ENCODE results near the gene WDFY4.

Gene WDFY4

DNA sequence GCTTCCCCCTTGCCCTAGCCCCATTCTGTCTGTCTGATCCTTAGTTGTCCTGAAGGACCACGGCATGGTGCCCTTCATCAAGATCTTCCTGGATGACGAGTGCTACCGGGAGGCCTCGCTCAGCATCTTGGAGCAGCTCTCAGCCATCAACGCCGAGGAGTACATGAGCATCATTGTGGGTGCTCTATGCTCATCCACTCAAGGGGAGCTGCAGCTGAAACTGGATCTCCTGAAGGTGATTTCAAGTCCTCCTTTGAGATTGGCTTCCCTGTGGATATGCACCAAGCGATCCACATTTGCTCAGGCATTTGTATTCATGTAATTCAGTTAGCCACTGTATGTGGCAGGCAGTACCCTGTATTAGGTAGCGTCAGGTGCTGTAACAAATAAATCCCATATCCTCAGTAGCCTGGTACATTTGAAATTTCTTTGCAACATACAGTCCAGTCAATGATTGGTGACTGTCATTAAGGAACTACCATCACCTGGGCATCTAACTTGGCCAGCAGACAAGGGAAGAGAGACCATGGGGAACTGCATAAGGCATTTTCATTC is 51.2 kb downstream of the WDFY4 start:
- no peaks in the 10 kb centered on the region for H3K36me3 ChIP-seq (ENCODE audit: control insufficient read depth, insufficient read depth, low read length)
- H3K27ac ChIP-seq = no peak overlapping the region
- H3K27me3 ChIP-seq (ENCODE audit: control insufficient read depth, insufficient read depth, low read length) = no peaks in the 10 kb centered on the region
- H3K4me3 ChIP-seq (ENCODE audit: low read depth, low read length) = no peak overlapping the region
- no peaks in the 10 kb centered on the region for H3K79me2 ChIP-seq
- TF ChIP-seq, protein P1, sequence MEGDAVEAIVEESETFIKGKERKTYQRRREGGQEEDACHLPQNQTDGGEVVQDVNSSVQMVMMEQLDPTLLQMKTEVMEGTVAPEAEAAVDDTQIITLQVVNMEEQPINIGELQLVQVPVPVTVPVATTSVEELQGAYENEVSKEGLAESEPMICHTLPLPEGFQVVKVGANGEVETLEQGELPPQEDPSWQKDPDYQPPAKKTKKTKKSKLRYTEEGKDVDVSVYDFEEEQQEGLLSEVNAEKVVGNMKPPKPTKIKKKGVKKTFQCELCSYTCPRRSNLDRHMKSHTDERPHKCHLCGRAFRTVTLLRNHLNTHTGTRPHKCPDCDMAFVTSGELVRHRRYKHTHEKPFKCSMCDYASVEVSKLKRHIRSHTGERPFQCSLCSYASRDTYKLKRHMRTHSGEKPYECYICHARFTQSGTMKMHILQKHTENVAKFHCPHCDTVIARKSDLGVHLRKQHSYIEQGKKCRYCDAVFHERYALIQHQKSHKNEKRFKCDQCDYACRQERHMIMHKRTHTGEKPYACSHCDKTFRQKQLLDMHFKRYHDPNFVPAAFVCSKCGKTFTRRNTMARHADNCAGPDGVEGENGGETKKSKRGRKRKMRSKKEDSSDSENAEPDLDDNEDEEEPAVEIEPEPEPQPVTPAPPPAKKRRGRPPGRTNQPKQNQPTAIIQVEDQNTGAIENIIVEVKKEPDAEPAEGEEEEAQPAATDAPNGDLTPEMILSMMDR (IDR thresholded peaks at IDR 0.05) = no peak
- no peaks in the 10 kb centered on the region for H3K4me1 ChIP-seq
- no peak overlapping the region for H3K9ac ChIP-seq
- no peaks in the 10 kb centered on the region for H3K9me3 ChIP-seq (ENCODE audit: control insufficient read depth, low read length)
- H3K4me2 ChIP-seq (ENCODE audit: low read length) = no peak overlapping the region
- no peak overlapping the region for H2AFZ ChIP-seq

DNA sequence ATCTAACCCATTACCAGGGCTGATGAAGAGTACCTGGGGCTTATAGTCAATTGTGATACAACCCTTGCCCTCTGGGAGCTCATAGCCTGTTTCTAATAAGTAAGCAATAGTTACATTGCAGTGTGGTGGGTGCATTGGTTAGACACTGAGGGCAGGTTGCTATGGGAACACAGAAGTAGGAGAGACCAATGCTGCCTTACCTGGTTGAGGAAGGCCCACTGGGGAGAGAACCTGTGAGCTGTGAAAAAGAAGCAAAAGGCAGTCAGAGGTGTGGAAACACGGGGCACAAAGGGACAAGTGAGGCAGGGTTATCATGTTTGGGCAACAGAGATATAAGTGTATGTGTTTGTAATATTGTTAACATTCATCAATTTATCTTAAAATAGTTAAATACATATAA is 51.9 kb downstream of the WDFY4 start:
- TF ChIP-seq, protein P1 (IDR thresholded peaks at IDR 0.05) = no peak
- no peaks in the 10 kb centered on the region for H3K79me2 ChIP-seq
- H3K9ac ChIP-seq = no peak overlapping the region
- no peaks in the 10 kb centered on the region for H3K9me3 ChIP-seq (ENCODE audit: control insufficient read depth, low read length)
- H3K27ac ChIP-seq = no peak overlapping the region
- no peak overlapping the region for H2AFZ ChIP-seq
- no peaks in the 10 kb centered on the region for H3K36me3 ChIP-seq (ENCODE audit: control insufficient read depth, insufficient read depth, low read length)
- no peak overlapping the region for H3K4me3 ChIP-seq (ENCODE audit: low read depth, low read length)
- H3K27me3 ChIP-seq (ENCODE audit: control insufficient read depth, insufficient read depth, low read length) = no peaks in the 10 kb centered on the region
- no peaks in the 10 kb centered on the region for H3K4me1 ChIP-seq
- no peak overlapping the region for H3K4me2 ChIP-seq (ENCODE audit: low read length)

GRCh38 chr10:48737886-48738285 is 53.2 kb downstream of the WDFY4 start:
- Histone ChIP-seq H3K36me3 (ENCODE audit: control insufficient read depth, insufficient read depth, low read length) (no peaks in the 10 kb centered on the region), H3K9ac (no peak overlapping the region)

GRCh38 chr10:48739170-48739569 is 54.5 kb downstream of the WDFY4 start:
- Histone ChIP-seq H3K27me3 (ENCODE audit: control insufficient read depth, insufficient read depth, low read length) (no peaks in the 10 kb centered on the region), H3K9me3 (ENCODE audit: control insufficient read depth, low read length) (no peaks in the 10 kb centered on the region), H3K4me1 (no peaks in the 10 kb centered on the region), H2AFZ (no peak overlapping the region), H3K4me2 (ENCODE audit: low read length) (no peak overlapping the region), H3K27ac (no peak overlapping the region), H3K9ac (no peak overlapping the region), H3K36me3 (ENCODE audit: control insufficient read depth, insufficient read depth, low read length) (no peaks in the 10 kb centered on the region), H3K4me3 (ENCODE audit: low read depth, low read length) (no peak overlapping the region), H3K79me2 (no peaks in the 10 kb centered on the region)
- TF ChIP-seq, protein P1 (IDR thresholded peaks at IDR 0.05) = no peak

More at GRCh38 chr10:48737886-48738285, 53.2 kb downstream of the WDFY4 start:
- Histone ChIP-seq H3K27me3 (ENCODE audit: control insufficient read depth, insufficient read depth, low read length) (no peaks in the 10 kb centered on the region), H3K4me1 (no peaks in the 10 kb centered on the region), H3K4me2 (ENCODE audit: low read length) (no peak overlapping the region), H3K4me3 (ENCODE audit: low read depth, low read length) (no peak overlapping the region), H3K79me2 (no peaks in the 10 kb centered on the region), H3K9me3 (ENCODE audit: control insufficient read depth, low read length) (no peaks in the 10 kb centered on the region), H3K27ac (no peak overlapping the region), H2AFZ (no peak overlapping the region)
- TF ChIP-seq, protein P1 (IDR thresholded peaks at IDR 0.05) = no peak

GRCh38 chr10:48740015-48740707 is 55.5 kb downstream of the WDFY4 start:
- Histone ChIP-seq H3K27me3 (ENCODE audit: control insufficient read depth, insufficient read depth, low read length) (no peaks in the 10 kb centered on the region), H3K4me2 (ENCODE audit: low read length) (no peak overlapping the region), H3K79me2 (no peaks in the 10 kb centered on the region), H3K27ac (no peak overlapping the region), H2AFZ (no peak overlapping the region), H3K4me1 (no peaks in the 10 kb centered on the region), H3K9me3 (ENCODE audit: control insufficient read depth, low read length) (no peaks in the 10 kb centered on the region), H3K4me3 (ENCODE audit: low read depth, low read length) (no peak overlapping the region), H3K36me3 (ENCODE audit: control insufficient read depth, insufficient read depth, low read length) (no peaks in the 10 kb centered on the region), H3K9ac (no peak overlapping the region)
- TF ChIP-seq, protein P1 (IDR thresholded peaks at IDR 0.05) = no peak
